Breast epithelium (tissue), 4 donors: ENCODE measurements around the gene TRAM2. TPM values are rescaled to one million over a fixed set of nuclear protein-coding genes. Genes with fewer than 3 reads are reported as not detected.

Experiments used
- DNase-seq, 2 donors: peaks; one replicate each; pipeline ENCODE4 v3.0.0-alpha.2; 2019; ENCODE audit warnings: low spot score in 2 of 2
- H3K27ac ChIP-seq, 2 donors: fragments of 200-600 bp; sonication (generic) in 1 of 2; one replicate each; pipeline ENCODE4 v1.5.1; 2016 to 2019; ENCODE audit warnings: mild to moderate bottlenecking in 1 of 2
- H3K27me3 ChIP-seq, 2 donors: fragments of 200-600 bp; sonication (generic) in 1 of 2; one replicate each; pipeline versions ENCODE4 v1.5.1 to v1.6.0; 2017 to 2019; ENCODE audit warnings: control low read depth in 1 of 2, mild to moderate bottlenecking in 1 of 2
- H3K36me3 ChIP-seq: fragments of 200-600 bp; one replicate; pipeline ENCODE4 v1.5.1; 2019
- H3K4me1 ChIP-seq, 2 donors: fragments of 200-600 bp; sonication (generic); one replicate each; pipeline ENCODE4 v1.5.1; 2016 to 2019; ENCODE audit warnings: control low read depth in 1 of 2
- H3K4me3 ChIP-seq, 3 donors: fragments of 200-600 bp; sonication (generic); 1 replicate in 2 of 3; 2 replicates in 1 of 3; pipeline ENCODE4 v1.5.1; 2016 to 2019; ENCODE audit warnings: mild to moderate bottlenecking in 3 of 3, moderate library complexity in 2 of 3
- H3K9me3 ChIP-seq, 2 donors: fragments of 200-600 bp; sonication (generic) in 1 of 2; one replicate each; pipeline ENCODE4 v1.5.1; 2016 to 2019; ENCODE audit warnings: control low read depth in 1 of 2
- CTCF ChIP-seq, 3 donors: fragments of 450-650 bp; IDR thresholded peaks; one replicate each; pipeline ENCODE4 v1.5.1; 2016 to 2017; ENCODE audit warnings: antibody characterized with exemption in 3 of 3, mild to moderate bottlenecking in 3 of 3, moderate library complexity in 3 of 3
- POLR2A ChIP-seq: fragments of 450-650 bp; IDR thresholded peaks from one replicate; pipeline ENCODE4 v1.6.1; 2016; ENCODE audit warnings: antibody characterized with exemption, mild to moderate bottlenecking, moderate library complexity
- POLR2AphosphoS5 ChIP-seq, 3 donors: sonication (generic); formaldehyde crosslinking; IDR thresholded peaks; one replicate each; pipeline ENCODE4 v1.6.1; 2017; ENCODE audit warnings: antibody characterized with exemption in 3 of 3
- intact Hi-C: fragments of 100-400 bp; cut with DNase I; formaldehyde crosslinking; loops from one replicate; pipeline ENCODE4 v1.15.1; 2023; ENCODE audit warnings: low total_unique reads
- total RNA-seq, 3 donors: library from RNA; depleted of rRNA; stranded (reverse); fragments of >200 nt; gene quantifications; one replicate each; pipeline ENCODE4 v1.1.0, GENCODE V29; 2016

TRAM2 gene
- total RNA-seq, 3 donors from 2014 or later: 11.9 to 33.0 (median 24.3) TPM

GRCh38 chr6:52548353-52548713 is 28.5 kb downstream of the TRAM2 start:
- Histone ChIP-seq H3K36me3 (no peaks in the 10 kb centered on the region), H3K27me3 (no peaks in the 10 kb centered on the region), H3K27ac (peak overlapping the region in 1 of 2 donors; percentile 60), H3K9me3 (no peaks in the 10 kb centered on the region), H3K4me1 (peaks cover 13 to 31% of the 10 kb centered on the region in 2 donors), H3K4me3 (no peak overlapping the region)
- intact Hi-C loops: no loop called here
- DNase-seq: no peak
- TF ChIP-seq POLR2AphosphoS5 (IDR thresholded peaks at IDR 0.05) (no peak), CTCF (IDR thresholded peaks at IDR 0.05) (no peak), POLR2A (no peak)

GRCh38 chr6:52547647-52548352 is 29.1 kb downstream of the TRAM2 start:
- Histone ChIP-seq H3K4me1 (peaks cover 13 to 26% of the 10 kb centered on the region in 2 donors), H3K36me3 (no peaks in the 10 kb centered on the region), H3K27ac (peak overlapping the region in 1 of 2 donors; percentile 60), H3K27me3 (no peaks in the 10 kb centered on the region), H3K9me3 (no peaks in the 10 kb centered on the region), H3K4me3 (no peak overlapping the region)
- intact Hi-C loops: no loop called here
- TF ChIP-seq POLR2A: no peak
- no peak for TF ChIP-seq CTCF (IDR thresholded peaks at IDR 0.05)
- TF ChIP-seq POLR2AphosphoS5 (IDR thresholded peaks at IDR 0.05): no peak
- DNase-seq: no peak

- H3K4me3 ChIP-seq: no peak overlapping the region
- H3K36me3 ChIP-seq: no peaks in the 10 kb centered on the region
- no peaks in the 10 kb centered on the region for H3K27me3 ChIP-seq
- H3K27ac ChIP-seq: peak overlapping the region in 1 of 2 donors; percentile 26
- peaks cover 11 to 16% of the 10 kb centered on the region in 2 donors for H3K4me1 ChIP-seq
- DNase-seq: no peak
- intact Hi-C loops: no loop called here
- no peaks in the 10 kb centered on the region for H3K9me3 ChIP-seq
- no peak for TF ChIP-seq POLR2A
- no peak for TF ChIP-seq CTCF (IDR thresholded peaks at IDR 0.05)
- TF ChIP-seq POLR2AphosphoS5 (IDR thresholded peaks at IDR 0.05): no peak
Observed at GRCh38 chr6:52546678-52547077, 30.2 kb downstream of the TRAM2 start.

GRCh38 chr6:52546192-52546591 is 30.7 kb downstream of the TRAM2 start:
- peaks cover 6 to 12% of the 10 kb centered on the region in 2 donors for H3K4me1 ChIP-seq
- H3K27ac ChIP-seq: peak overlapping the region in 1 of 2 donors; percentile 83
- no peak overlapping the region for H3K4me3 ChIP-seq

More at GRCh38 chr6:52546192-52546591, 30.7 kb downstream of the TRAM2 start:
- Histone ChIP-seq H3K27me3 (no peaks in the 10 kb centered on the region), H3K9me3 (no peaks in the 10 kb centered on the region), H3K36me3 (no peaks in the 10 kb centered on the region)
- no peak for DNase-seq
- intact Hi-C loops: no loop called here
- no peak for TF ChIP-seq CTCF (IDR thresholded peaks at IDR 0.05)
- TF ChIP-seq POLR2AphosphoS5 (IDR thresholded peaks at IDR 0.05): no peak
- no peak for TF ChIP-seq POLR2A
